NCI-H526 (cell line): ENCODE measurements around the gene EVA1C.
"Not testable (repeated sequence)": the region's sequence is repeated elsewhere in the genome, so short reads cannot be mapped to it uniquely, and the experiment has no call there.

ENCODE experiments used
- DNase-seq, 2 experiments: peaks; one replicate each; lab custom pipeline; 2025; lab: John Stamatoyannopoulos, UW

Gene EVA1C

DNA sequence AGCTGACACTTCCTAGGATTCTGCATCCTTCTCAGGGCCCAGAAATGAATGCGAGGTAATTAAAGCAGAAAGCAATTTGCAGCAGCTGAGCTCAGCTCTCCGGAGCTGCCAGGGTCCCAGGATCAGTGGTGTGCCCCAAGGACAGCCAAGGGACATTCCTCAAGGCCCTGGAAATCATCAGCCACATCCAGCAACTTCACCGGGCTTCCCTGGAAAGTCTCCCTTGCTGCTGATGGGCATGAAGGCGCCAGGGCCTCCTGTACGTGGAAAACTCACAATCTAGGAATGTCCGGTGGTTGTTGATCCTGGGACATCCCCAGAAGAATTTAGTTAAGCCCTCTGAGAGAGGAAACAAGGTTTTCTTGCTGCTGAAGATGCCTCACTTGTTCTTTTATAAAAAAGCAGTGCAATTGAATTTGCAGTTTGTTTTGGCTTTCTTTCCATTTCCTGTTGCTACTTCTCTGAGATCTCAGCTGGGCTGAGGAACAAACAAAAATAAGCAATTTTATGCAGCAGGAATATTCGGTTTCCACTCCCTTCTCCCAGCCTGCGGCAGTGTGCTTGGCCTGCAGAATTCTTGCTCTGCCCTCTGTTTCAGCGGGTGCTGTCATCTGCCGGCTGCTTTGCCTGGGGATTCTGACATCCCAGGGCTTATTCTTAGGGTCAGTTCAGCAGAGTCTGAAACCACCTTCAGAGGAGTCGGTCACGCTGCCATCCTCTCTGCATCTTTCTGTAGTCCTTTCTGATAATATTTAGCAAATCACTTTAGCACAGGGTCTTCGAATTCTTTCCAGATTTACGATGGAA is 86.9 kb downstream of the EVA1C start:
- no peak for DNase-seq

DNA sequence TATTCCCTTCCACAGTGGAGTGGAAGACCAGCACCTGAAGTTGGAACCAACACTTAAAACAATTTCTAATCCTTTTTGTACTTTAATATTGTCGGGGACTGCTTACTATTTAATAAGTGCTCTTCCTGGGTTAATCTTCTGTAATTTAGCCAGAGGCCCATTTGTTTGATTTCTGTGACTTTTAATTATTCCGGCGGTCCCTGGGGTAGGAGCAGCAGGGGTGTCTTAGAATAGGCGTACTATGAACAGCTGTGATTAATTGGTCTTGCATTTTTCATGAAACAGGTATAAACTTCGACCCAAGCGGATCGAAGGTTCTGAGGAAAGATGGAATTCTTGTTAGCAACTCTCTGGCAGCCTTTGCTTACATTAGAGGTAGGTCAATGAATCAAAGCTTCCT is 91.1 kb downstream of the EVA1C start:
- DNase-seq: not testable (repeated sequence)

DNA sequence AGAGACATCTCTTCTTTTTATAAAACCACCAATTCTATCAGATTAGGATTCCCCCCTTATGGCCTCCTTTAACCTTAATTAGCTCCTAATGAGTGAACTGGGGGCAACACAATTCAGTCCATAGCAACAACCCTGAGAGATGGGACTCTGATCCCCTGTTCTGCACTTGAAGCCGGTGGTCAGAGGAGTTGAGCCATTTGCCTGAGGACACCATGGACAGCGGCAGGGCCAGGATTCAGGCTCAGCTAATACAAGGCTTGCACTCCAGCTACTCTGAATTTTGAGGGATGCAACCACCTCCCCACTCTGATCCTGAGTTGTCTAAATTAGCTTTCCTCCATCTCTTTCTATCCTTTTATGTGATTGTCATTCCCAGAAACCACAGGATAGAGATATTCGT is 93.3 kb downstream of the EVA1C start:
- not testable (repeated sequence) for DNase-seq

DNA sequence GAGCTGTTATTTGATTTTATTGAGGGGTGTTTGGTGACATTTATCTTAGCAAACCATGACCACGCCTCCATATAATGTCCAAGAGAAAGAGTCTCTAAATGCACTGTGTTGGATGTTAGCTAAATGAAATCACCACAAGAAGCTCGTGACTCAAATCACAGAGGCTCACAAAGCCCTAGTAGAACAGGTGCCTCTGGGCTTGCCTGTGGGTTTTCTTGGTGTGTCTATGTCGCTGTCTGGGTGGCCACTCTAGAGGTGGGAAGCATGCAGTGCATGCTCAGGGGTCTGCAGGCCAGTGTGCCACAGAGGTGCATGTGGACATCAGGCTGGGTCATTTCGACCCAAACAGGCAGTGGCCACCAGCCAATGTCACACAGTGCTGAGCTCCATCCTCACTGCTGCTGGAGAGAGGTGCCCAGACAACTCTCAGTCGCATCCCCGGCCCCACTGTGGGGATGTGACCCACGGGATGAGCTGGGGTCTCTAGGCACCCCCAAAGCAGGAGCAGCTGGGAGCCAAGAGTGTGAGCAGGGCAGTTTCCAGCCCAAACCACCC is 94.0 kb downstream of the EVA1C start:
- not testable (repeated sequence) for DNase-seq

DNA sequence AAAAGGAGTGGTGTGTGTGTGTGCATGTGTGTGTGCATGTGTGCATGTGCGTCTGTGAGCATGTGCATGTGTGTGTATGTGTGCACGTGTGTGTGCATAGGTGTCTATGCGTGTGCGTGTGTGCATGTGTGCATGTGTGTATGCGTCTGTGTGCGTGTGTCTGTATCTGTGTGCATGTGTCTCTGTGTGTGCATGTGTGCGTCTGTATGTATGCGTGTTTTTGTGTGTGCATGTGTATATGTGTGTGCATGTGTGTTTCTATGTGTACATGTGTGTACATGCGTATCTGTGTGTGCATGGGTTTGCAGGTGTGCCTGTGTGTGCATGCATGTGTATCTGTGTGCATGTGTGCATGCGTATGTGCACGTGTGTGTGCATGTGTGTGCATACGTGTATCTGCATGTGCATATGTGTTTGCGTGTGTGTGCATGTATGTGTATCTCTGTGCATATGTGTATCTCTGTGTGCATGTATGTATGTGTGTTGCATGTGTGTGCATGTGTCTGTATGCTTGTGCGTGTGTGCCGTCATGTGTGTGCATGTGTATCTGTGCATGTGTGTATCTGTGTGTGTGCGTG is 94.9 kb downstream of the EVA1C start:
- DNase-seq: no peak

DNA sequence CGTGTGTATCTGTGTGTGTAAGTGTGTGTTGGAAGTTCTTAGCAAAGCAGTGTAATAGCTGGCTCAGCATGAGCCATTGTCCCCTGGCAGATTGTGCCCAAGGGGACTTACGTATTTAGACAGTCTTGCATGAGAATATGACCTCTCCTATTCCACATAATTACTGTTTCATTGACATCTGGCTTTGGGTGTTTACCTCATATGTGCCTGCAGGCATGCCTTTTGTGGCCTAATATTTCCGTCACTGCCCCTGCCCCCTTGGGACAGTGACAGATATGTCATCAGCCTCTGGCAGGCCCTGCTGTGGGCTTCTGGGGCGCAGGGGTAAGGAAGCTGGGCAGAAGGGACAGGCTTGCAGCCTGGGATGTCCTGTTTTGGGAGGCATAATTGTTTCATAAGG is 95.5 kb downstream of the EVA1C start:
- not testable (repeated sequence) for DNase-seq

DNA sequence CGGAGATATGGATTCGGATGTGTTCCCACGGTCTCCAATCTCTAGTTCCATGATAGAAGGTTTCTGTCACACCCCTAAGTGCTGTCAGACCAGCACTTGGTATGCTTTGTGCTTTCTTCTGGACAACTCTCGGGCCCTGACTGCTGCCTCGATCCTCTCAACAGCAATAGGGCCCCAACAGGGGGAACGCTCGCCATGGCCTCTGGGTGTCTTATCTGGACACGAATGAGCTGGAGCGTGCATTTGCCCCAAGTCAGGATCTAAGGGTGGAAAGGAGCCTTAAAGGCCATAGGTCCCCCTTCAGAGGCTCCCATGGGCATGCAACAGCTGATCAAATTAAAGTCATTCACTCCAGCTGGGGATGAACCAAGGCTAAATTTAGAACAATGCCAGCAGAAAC is 96.1 kb downstream of the EVA1C start:
- no peak for DNase-seq

DNA sequence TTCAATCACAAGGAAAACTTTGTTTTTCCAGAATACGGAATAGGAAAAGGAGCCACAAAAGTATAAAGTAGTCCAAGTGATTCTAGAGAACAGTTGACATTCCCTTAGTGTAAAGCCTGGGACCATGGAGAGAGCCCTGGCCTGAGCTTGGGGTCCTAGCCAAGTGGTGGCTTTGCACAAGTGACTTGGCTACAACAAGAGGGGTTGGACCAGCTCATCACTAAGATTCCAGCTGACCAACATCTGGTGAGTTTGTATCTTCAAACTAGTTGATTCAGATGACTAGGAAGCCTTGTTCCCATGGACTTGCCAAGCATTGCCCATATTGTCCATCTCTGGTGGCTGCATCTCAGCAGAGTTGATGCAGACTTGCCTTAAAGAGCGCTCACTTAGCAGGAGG is 96.5 kb downstream of the EVA1C start:
- DNase-seq: not testable (repeated sequence)

DNA sequence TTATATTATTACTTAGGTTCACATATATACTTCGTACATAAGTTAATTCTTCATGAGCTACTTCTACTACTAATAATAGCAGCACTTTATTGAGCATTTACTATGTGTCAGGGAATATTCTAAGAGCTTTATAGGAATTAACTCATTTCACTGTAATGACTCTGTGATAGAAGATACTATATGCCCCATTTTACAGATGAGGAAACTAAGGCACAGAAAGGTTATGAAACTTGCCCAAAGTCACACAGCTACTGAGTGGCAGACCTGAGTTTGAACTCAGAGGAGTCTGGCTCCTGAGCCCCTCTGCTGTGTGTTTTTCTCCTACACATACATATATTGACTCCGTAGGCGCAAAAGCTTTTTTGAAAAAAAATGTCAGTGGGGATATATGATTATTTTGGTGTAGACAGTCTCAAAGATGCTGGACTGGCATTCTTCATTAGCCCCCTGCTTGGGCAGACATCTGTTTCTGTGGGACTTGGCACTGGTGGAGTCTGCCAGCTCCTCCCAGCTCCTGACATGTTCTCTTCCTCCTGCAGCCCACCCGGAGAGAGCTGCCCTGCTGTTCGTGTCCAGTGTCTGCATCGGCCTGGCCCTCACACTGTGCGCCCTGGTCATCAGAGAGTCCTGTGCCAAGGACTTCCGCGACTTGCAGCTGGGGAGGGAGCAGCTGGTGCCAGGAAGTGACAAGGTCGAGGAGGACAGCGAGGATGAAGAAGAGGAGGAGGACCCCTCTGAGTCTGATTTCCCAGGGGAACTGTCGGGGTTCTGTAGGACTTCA is 102.0 kb downstream of the EVA1C start:
- no peak for DNase-seq

DNA sequence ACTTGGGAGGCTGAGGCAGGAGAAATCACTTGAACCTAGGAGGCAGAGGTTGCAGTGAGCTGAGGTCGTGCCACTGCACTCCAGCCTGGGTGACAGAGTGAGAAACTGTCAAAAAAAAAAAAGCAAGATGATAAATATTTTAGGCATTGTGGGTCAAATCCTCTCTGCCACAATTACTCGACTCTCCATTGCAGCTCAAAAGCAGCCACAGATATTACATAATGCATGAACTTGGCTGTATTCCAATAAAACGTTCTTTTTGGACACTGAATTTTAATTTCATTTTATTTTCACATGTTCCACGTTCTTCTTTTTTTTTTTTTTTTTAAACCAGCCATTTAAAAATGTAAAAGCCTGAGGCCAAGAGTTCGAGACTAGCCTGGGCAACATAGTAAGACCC is 103.4 kb downstream of the EVA1C start:
- DNase-seq: no peak

DNA sequence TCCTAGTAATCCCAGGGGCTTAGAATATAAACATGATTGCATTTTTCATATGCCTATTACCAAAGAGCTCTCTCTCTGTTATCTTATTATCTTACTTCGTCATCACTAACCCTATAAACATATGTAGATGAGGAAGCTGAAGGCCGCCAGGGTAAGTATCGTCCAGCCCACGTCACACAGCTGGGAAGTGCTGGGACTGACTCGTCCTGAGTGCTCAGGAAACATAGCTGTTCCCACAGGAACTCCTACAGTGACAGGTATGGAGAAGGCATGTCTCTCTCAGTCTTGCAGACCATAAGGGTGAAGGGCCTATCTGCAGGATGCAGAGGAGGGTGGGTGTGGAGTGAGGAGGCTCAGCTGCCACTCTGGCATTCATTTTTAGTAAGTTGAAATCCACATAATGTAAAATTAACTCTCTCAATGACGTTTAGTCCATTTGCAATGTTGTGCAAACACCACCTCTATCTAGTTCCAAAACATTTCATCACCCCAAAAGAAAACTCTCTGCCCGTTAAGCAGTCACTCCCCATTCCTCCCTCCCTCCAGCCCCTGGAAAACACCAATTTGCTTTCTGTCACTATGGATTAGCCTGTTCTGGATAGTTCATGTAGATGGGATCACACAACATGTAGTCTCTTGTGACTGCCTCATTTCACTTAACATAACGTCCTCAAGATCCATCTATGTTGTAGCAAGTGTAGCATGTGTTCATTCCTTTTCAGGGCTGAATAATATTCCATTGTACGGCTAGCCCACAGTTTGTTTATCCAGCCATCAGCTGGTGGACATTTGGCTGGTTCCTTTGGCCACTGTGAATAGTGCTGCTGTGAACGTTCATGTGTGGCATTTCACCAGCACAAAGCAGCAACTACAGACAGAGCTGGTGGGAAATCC is 104.5 kb downstream of the EVA1C start:
- DNase-seq: no peak

DNA sequence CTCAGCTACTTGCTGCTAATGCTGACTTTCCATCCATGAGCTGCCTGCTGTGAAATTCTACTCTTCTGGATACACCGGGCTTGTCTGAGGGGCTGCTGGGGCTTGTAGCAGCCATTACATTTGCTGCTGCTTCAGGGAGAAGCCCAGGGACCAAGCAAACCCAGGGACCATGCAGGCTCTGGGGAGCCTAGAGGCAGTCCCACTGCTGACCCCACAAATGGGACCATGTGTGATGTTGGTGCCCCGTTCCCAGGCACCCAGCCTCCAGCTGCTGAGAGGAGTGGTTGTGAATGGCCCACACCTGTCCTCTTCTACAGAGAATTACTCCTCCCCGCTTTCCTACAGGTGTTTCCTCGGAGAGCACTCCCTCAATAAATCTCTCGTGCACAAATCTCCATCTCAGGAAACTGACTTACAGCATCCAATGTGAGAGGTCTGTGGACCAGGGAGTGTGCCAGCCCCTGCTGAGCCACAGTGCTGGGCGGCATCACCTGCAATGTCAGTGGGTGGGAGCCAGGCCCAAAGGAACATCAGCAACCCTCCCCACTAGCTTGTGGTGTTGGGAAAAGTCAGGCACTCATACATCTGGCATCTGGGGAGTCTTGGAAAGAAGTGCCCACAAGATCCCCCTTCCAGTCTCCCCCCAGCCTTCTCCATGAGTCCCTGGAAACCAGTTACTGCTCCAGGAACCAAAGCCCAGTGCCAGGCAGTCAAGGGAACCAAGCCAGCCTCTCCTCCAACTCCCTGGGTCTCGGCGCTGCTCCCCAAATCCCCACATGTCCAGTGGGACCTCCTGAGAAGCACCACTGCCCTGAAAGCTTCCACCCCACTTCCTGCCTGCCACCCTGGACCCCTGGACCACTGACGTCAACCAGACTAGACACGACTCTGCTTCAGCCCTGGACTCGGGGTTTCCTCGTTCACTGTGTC is 107.7 kb downstream of the EVA1C start:
- DNase-seq: no peak

DNA sequence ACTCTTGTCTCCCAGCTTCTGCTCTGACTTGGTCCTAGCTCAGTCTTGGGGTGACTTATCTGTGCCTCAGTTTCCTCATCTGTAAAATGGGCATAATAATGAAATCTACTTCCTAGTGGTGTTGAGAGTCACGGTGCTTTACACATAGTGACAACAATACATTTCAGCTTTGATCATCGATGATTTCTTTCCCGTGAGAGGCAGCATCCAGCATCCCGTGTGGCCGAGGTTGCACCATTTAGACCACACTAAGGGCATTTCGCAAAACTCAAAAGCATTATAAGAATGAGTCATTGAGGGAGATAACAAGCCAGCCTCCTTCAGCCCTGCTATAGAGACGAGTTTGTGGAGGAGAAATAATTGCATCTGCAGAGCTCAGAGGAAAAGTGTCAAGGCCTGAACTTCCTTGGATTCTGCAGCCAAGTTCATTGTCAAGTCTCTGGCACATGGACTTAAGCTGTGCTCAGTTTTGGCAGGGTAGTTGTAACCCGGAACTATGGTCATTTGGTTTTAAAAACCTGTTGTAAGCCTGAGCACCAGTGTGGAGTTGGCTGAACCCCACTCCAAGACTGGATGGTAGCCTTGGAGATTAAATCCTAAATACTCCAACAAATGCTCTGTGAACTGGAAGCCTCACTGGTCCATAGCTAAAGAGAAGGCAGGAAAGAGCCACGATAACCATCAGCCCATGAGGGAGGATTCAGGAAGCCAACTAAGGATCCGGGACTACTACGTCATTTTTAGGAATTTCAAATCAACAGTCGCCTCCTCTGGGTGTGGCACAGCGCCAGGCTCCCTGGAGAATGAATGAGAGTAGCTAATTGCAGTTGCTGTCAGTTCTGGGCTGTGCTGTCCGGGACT is 108.6 kb downstream of the EVA1C start:
- peak in 1 of 2 experiments; percentile 51 for DNase-seq

DNA sequence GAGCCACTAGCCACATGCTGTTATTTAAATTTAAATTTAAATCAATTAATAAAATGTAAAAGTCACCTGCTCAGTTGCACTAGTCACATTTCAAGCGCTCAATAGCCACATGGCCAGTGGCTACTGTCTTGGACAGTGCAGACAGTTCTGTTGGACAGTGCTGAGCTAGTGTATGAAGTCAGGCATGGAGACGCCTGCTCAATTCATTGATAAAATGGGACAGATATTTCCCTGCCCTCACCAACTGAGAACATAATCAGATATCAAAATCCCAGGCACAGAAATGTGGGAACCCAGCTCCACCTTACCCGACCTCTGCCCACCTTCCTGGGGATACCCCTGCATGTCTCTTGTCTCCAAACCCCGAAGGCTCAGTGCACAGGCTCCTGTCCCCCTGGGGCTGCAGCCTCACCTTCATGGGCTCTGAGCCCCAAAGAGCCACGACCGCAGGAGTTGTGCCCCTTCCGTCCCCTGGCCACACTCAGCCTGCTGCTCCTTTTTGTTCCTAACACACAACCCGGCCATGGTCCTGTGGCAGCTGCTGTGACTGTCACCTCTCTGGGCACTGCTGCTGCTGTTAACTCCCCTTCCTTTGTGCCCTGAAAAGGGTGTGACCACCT is 109.3 kb downstream of the EVA1C start:
- no peak for DNase-seq

DNA sequence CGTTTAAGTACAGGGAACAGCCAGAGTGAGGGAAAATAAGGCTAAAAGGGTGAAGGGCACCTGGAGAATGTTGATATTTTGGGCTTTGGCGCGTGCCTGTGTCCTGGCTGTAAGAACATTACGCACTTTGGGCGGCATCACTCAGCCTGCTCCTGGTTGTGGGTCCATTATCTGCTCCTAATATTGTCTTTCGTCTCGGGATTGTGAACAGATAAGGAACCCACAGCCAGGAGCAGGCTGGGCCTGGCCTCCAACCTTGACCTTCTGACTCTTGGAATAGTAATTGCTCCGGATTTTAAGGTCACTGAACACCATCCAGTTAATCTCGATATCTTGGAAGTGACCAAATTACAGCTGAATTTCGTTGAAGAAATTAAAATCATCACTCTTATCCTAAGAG is 111.0 kb downstream of the EVA1C start:
- no peak for DNase-seq

DNA sequence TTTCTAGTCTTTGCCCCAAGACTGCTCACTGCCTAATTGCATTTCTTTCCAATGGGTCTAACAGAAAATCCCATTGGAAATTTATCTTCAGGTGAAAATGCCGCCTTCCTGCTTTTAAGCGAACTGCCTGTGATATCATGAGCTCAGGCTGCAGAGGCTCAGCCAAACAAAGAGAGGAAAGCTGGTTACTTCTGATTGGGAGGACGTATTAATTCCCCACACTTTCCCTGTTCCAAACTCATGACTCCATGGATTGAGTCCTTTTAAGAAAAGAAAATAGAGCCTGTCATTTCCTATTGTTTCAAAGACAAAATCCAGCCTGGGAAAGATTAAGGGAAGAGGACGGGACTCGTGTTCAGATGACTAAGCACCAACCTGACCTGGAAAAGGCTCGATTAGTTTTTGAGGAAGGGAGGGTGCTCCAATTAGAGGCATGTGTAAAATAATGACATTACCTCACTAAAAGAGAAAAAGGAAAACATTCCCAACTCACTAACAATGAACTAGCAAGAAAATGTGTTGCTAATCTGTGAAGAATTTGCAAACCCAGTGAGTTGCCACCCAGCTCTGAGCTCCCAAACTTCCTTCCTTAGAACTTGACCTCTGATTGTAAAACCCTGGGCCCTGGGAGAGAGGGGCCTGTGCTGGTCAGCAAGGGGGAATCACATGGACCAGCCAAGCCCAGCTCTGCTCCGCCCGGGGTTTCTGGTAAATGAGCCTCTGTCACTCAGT is 111.6 kb downstream of the EVA1C start:
- DNase-seq: no peak

DNA sequence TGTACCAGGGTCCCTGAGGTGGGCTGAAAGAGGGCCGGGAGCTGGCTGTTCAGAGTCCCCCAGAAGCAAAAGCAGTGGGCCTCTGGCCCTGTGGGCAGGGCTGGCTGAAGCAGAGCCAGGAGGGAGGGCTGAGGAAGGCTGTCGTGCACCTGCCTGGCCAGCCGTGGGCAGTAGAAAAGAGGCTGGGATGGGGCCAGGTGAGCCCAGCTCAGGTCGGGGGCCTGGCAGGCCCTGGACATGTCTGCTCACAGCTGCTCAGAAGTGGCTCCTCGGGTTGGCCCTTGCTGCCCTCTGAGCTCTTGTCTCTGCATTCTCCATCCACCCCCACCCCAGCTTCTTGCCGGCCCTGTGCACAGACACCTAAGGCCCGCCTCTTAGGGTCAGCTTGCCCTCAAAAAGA is 112.8 kb downstream of the EVA1C start:
- no peak for DNase-seq

DNA sequence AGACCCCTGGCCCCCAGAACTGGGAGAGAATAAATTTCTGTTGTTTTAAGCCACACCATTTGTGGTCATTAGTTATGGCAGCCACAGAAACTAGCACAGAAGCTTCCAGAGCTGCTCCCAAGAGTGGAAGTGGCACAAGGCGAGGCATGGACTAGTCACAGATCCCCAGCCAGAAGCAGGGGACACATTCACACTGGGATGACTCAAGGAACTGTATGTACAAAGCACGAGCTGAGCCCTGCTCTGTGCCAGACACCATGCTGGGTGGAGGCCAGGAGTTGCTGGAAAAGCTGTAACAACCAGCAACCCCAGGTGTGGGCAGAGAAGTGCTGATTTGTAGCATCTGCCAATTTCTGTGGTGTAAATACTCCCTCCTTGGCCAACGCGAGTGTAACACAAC is 117.2 kb downstream of the EVA1C start:
- no peak for DNase-seq
